ENCODE data around the gene SYK.

Gene SYK

DNA sequence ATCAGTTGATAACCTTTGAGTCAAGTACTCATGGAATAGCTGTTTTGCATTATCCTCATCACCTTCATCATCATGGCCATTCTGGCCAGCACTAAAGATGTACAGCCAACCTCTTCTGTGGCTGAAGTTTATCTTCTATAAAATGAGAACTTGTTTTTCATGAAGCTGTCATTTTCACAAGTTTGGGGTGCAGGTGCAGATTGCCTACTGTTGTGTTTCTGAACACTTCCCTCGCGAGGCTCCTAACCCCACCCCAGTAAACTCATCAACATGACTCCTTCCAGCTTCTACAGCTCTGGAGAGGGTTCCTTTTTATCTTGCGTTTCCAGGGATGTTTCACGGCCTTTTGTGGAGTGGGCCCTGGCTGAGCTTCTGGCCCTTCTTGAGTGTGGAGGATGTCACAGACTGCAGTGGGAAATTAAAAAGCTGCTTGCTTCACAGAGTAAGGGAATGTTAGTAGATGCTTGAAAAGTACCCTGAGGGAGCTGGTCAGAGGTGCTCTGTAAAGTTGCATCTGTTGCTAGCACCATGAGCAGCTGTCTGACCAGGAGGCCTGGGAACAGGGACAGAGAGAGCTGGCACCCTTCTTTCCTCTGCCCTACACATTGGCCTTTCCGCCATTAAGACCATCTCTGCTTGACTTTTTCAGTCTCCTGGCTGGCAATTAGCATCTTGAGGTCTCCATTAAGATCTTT, 24.9 kb downstream of the SYK start:
- no peak for DNase-seq

DNA sequence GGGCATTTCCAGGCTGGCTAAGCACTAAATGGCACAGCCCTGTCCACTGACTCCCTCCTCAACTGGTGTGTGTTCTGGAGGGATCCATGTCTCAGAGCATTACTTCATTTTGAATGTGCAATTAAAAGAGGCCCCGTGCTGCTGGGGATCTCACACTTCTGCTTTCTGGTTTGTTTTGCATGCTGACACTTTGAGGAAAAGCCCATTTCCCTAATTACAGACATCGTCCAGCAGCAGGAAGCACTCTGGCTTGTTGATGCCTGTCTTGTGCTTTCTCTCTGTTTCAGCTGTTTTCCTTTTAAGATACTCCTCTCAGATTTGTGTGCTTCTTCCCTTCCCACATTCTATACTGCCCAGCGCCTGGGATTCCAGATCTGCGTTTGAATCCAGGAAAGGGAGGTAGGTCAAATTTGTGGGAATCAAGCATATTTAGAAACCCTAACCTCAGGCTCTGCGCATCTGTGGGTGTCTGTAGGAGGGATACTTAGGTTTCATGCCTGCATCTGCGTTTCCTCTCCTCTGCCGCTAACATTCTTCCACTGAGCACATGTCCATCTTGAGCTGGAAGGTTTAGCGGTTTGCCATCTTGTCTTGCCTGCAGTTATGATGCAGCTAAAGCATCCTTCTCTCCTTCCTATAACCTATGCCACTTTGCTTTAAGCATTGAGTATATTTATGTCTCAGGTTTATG, 25.7 kb downstream of the SYK start:
- DNase-seq: peak; percentile 8

DNA sequence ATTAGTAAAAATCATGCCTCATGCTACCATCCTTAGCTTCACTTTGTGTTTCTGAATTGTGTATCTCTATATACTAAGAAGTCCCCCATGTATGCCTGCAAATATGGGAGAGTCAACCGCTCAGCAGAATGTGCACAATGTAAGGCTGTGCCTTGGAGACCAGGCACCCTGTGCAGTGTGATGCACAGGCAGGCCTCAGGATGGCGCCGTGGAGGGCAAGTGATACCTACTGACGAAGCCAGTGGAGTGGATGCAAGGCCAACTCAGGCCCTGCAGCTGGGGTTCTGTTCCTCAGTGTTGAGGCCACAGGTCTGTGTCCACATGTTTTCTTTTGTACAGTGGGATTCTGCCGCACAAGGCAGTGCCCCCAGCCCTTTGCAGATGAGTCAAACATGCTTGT, 28.4 kb downstream of the SYK start:
- DNase-seq: no peak

DNA sequence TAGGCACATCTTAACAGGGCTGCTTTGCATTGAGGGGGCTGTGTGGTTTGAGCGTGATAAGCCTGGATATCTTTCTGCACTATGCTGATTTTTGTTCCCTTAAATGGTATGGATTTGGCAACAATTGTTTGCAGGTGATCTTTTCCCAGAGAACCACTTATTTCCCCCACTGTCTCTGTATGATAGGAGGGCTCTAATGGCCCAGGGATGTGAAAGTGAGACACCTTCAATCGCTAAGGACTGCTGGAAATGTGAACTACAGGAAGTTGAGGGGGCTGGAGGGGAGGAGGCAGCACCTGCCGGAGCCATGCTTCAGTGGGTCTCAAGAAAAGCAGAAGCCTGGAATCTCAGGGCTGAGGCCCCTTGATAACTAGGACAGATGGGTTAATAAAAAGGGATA, 29.4 kb downstream of the SYK start:
- no peak for DNase-seq

DNA sequence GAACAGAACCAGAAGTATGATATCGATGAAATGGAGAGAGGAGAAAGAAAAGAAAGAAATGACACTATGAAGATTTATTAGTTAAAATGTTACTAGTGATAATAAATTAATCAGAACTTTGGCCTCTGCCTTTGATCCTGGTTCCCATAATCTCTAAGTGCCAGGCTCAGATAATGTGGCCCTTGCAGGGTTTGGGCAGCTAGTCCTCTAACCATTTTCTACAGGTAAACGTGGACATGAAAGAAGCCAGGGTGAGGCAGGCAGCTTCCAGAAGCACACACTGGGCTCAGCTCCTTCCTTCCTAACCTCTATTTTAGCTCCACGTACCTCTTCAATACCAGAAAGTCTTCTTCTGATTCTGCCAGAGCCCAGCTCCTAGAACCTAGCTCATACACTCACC, 30.6 kb downstream of the SYK start:
- DNase-seq: no peak

DNA sequence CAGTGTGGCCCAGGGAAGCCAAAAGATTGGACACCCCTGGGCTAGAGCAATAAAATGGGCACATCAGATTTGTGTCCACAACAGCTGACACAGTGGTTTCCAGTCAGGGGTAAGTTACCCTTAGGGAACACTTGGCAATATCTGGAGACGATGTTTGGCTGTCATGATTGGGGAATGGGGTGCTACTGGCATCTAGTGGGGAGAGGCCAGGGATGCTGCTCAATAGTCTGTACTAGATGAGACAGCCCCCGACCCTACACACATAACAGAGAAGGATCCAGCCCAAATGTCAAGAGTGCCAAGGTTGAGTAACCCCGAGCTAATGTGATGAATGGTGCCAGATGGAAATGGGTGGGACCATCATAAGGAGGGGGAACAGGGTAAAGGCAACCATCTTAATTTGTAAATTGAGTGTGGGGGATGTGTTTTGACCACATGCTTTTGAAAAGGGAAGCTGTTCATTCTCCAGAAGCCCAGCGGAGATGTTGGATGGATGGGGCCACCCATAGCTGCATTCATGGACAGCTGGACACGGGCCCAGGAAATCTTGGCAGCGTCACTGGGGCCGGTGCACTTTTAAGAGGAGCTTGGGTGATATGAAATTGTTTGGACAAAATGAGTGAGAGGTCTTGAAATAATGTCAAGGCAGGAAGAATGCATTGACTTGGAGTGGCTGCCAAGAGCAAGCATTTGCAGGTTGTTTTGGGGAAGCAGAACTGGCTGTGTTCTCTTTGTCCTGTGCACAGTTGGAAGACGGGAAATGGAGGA, 33.4 kb downstream of the SYK start:
- DNase-seq: no peak

DNA sequence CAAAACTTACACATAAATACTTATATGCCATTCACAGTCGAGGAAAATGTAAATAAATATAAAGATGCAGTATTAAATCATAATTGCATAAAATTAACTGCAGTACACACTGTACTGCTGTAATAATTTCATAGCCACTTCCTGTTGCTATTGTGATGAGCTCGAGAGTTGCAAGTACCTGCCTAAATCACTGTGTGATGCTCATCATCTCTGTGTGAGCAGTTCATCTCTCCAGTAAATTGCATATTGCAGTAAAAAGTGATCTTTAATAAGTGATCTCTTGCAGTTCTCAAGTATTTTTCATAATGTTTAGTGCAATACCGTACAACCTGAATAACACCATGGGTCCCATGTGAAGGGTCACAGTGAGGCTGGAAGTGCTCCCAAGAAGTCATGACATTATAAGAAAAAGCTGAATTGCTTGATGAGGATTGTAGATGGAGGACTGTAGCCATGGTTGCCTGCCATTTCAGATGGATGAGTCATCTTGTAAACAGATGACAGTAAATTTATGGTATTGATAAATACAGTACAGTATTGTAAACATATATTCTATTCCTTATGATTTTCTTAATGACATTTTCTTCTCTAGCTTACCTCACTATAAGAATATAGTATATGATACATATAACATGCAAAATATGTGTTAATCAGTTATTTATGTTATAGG, 34.9 kb downstream of the SYK start:
- DNase-seq: no peak

DNA sequence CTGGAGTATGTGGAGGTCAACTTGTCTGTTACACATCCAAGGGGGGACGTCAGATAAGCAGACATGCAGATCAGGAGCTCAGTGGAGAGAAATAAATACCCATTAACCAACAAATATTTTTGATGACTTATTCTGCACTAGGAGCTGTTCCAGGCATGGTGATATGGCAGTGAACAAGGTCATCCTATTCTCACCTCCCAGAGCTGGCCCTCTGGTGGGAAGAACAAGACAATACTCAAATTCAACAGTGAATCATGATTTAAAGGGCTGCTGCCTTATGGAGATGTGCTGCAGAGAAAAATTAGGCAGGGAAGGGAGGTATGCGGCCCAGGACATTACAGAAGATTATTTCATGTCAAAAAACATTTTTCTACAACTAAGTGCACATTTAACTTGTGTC, 36.5 kb downstream of the SYK start:
- DNase-seq: no peak

DNA sequence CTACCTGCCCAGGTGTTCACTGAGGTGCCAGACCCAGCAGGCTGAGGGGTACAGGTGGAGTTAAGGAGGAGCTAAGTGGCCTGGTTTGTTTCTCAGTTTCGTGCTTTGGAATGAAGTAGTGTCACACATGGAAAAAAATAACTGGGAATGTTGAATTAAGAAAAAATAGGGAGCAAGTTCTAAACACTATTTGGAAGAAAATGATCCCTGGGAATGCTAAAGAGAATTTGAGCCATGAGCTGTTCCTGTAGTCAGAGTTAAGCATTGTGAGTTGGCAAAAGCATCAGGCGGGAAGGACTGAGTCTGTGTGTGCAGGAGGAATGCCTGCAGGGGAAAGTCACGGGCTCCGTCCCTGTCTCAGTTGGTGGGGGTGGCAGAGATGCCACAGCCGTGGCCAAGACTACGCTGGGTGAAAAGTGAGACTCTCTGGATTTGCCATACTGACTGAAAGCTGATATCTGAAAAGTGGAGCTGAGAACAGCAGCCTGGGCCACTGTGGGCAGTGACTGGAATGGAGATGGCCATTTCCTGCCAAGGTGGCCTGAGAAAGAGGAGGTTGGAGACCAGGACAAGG, 37.0 kb downstream of the SYK start:
- DNase-seq: no peak

DNA sequence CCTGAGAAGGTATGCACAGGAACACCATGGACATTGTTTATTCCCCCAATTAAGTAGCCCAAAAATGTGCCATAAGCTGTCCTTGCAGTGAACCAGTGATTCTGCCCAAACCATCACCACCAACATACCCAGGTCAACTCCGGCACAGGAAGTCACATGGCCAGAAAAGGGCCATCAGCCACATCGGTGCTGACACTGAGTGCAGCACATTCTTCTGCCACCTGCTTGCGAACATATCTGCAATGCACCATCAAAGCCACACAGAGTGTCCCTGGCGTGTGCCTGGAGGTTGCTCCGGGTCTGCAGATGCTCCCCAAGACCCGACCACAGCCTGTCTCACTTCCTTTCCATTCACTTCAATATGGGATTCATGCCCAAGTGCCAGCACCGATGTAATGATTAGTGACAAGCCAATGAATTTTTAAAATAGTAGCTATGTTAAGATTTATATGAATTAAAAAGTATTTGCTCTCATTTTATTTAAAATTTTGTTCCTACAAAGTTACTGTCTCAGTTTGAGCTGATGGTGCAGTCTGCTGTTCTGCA, 37.6 kb downstream of the SYK start:
- no peak for DNase-seq

DNA sequence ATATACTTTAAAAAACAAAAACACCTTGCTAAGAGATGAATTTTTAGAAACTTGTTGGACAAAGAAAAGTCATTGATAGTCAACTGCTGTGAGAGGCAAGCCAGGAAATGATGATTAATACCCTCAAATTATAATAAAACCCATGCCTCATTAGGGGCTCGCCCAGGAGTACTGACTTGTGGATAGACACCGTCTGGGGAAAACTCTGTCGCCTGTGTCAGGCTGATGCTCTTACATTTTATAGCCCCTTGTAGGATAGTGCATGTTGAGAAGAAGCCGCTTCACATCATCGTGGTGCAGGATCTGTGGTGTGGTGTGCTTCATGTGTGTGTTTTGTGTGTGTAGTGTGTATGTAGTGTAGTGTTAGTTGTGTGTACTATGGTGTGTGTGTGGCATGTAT, 39.1 kb downstream of the SYK start:
- no peak for DNase-seq

DNA sequence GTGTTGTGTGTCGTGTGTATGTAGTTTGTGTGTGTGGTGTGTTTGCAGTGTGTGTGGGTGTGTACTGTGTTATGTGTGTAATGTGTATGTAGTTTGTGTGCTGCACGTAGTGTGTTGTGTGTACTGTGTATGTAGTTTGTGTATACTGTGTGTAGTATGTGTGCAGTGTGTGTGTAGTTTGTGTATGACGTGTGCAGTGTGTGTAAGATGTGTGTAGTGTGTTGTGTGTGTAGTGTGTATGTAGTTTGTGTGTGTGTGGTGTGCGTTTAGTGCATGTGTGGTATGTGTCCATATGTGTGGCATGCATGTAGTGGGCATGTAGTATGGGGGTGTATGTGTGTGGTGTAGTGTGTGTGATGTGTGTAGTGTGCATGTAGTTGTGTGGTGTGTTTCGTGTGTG, 39.6 kb downstream of the SYK start:
- DNase-seq: no peak

DNA sequence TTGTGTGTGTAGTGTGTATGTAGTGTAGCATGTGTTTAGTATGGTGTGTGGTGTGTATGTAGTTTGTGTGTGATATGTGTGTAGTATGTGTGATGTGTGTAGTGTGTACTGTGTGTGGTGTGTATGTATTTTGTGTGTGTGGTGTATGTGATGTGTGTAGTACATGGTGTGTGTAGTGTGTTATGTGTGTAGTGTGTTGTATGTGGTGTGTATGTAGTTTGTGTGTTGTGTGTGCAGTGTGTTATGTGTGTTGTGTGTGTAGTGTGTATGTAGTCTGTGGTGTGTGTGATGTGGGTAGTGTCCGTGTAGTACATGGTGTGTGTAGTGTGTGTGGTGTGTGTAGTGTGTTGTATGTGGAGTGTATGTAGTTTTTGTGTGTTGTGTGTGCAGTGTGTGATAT, 40.0 kb downstream of the SYK start:
- DNase-seq: no peak

DNA sequence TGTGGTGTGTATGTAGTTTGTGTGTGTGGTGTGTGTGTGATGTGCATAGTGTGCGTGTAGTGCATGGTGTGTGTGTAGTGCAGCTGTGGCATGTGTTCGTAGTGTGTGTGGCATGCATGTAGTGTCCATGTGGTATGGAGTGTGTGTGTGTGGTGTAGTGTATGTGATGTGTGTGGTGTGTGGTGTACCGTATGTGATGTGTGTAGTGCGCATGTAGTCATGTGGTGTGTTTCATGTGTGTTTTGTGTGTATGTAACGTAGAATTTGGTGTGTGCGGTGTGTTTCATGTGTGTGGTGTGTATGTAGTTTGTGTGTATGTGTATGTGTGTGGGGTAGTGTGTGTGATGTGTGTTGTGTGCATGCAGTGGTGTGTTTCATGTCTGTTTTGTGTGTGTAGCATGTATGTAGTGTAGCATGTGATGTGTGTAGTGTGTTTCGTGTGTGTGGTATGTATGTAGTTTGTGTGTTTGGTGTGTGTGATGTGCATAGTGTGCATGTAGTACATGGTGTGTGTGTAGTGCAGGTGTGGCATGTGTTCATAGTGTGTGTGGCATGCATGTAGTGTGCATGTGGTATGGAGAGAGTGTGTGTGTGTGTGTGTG, 40.7 kb downstream of the SYK start:
- no peak for DNase-seq

DNA sequence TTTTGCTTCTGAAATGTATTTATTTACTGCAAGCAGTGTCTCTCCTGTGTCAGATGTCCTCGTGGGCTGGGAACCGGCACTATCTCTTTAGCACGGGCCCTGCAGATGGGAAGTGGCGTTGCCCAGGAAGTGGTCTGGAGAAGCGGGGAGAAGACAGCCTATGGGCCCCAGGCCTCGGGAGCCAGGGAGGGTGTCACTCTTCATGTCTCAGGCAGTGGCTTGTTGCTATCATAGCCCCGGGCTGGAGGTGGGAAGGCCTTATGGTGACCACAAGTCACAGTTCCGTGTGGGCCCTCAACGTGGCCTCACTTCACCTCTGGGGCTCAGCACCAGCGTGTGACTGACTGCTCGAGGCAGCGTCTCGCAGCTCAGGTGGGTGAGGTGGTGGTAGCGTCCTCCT, 41.4 kb downstream of the SYK start:
- no peak for DNase-seq

DNA sequence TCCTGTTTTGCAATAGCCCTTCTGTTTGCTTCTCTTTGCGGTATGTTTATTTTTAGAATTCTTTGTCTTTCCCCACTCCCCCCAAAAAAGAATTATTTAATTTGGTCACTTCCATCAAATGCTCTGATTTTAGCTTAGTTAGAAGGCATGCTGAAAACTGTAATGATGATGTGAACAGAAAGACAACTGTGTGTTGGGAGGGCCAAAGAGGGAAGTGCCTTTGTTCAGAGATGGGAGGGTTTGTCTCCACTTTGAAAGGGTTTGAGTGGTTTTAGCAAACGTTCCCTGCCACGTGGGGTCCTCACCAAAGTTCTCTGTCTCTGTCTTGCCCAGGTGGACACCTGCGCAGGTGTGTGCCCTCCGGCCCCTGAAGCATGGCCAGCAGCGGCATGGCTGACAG, 41.9 kb downstream of the SYK start:
- DNase-seq: no peak

DNA sequence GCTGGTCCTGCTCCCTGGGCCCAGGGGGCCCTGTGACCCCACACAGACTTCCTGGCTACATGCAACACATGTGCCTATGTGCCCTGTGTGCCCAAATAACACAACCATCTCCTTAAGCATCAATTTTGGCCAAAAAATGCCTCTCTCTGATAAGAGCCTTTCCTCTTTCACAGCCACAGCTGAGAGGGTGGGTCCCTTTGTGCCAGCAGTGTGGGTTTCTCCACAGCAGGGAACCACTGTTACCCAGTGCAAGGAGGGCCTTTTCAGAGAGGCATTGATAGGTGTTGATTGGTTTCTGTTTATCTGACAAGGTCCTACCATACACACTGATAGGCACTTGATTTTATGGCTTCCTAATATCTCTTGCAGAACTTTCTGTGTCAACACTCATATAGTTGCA, 42.7 kb downstream of the SYK start:
- DNase-seq: no peak

DNA sequence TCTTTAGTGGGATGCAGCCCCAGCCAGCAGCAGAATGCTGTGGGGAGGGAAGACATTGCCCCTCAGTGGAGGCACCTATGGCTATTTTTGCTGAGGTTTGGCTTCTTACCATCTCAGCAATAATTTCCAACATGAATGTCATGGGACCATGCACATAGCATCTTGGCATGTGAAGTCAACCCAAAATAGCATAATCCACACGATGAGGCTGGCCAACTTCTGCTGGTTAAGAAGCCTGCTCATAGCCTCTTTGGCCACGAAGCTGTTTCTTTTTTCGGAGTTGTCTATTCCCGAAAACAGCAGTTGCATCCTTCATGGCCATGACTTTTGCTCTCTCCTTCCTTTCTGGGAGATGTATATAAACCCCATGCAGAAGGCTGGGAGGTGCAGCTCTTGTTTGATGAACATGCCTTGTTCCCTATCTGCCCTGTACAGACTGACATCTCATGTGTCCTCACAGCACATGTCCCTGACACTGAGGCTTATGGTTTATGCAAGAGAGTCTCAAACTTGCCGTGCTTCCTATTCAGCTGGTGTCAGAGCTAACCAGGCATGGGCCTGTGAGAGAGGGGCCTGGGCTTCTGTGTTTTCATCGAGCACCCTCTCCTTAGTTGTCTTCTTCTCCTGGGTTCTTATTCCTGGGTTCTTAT, 45.3 kb downstream of the SYK start:
- no peak for DNase-seq

DNA sequence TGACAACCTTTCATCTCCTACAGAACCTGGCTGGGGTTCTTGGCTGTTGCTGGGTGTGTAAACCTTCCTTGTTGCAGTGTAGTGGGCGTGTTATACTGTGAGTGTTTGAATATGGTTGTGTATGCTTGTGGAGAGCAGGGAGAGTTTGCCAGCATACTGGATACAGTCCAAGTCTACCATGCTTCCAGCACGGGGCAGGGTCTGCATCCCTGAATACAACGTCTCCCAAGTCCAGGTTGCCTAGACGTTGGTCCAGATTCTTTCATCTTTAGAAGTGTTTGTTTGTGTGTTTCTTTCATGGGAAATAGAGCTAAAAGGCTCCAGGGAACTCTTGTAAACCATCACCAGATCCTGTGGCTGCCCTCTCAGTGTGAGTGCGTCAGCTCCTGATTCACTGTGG, 46.4 kb downstream of the SYK start:
- no peak for DNase-seq

DNA sequence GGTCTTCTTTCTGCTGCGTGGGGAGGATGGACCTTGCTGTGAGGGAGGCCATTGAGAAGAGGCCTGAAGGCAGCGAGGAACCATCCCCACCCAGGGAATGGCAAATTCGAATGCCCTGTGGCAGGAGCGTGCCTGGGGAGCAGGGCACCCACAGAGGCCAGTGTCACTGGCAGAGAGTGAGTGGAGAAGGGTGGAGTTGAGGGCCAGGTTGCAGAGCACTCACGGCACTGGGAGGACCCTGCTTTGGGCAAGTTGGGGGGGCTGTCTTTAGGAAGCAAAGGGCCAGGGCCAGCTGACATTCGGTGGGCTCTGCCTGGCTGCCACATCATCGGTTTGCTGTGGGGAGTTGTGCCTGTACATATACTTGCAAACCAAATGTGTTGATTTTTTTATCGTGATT, 47.2 kb downstream of the SYK start:
- DNase-seq: no peak

DNA sequence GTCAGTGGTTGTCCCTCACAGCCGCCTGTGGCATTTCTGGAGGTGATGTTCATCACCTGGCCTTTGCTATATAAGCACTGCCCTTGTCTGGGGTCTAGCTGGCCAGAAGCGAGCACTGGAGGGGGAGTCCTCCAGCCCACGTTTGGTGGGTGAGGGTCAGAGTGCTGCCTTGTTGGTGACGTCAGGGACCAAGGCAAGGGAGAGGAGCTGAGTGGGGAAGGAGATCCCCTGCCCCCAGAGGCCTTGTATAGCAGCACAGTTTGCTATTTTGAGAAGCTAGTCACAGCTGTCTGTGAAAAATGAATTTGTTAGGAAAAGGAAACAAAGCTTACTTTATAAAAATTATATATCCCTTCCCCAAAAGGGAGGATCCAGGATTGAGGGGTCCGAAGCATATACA, 49.8 kb downstream of the SYK start:
- DNase-seq: no peak

DNA sequence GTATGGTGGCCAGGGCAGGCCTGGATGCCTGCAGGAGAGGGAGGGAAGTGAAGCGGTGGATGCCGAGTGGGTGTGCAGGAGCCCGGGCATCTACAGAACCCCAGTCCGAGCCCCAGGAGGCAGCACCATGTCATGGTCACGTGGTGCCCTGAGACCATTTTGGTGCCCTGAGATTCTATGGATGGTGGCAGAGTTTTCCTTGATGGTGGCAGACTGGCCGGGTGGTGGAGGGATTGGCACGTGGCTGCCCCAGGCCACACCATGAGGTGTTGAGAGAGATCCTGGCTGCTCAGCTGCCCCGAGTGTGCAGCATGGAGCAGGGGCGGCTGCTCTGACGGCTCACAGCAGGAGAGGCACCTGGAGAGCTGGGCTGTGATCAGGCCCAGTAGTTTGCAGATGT, 52.3 kb downstream of the SYK start:
- no peak for DNase-seq

All from CD4-positive, alpha-beta T cell treated with Interleukin-12 subunit alpha and Interleukin-12 subunit beta, for 1 hour (primary cell).